ENCODE data around the gene GAGE1.
"Not testable (repeated sequence)": the region's sequence is repeated elsewhere in the genome, so short reads cannot be mapped to it uniquely, and the experiment has no call there.

GAGE1 gene

GRCh38 chrX:49598720-49599119 lies at the start of gene GAGE1:
GAGE1 (plus strand) TSS chrX:49599020; CDS start chrX:49600175, 1,155 bp downstream.
- DNase-seq, result not testable (repeated sequence)

GRCh38 chrX:49550989-49551388 lies 47.8 kb upstream of the GAGE1 start, which contains the start of gene GAGE12E:
GAGE12E (plus strand) TSS chrX:49551289; CDS start chrX:49552444, 1,155 bp downstream.
- DNase-seq, result not testable (repeated sequence)

GRCh38 chrX:49560542-49560941 lies 38.3 kb upstream of the GAGE1 start, which contains the start of gene GAGE12F:
GAGE12F (plus strand) TSS chrX:49560842; CDS start chrX:49561997, 1,155 bp downstream.
- DNase-seq, result not testable (repeated sequence)

GRCh38 chrX:49568728-49569127 lies 30.1 kb upstream of the GAGE1 start:
- not testable (repeated sequence) for DNase-seq

GRCh38 chrX:49569152-49569551 lies 29.7 kb upstream of the GAGE1 start:
- DNase-seq, result not testable (repeated sequence)

- DNase-seq, result not testable (repeated sequence)
Observed at GRCh38 chrX:49570100-49570499, 28.7 kb upstream of the GAGE1 start, which contains the start of gene GAGE12G. GAGE12G (plus strand) TSS chrX:49570400; CDS start chrX:49571555, 1,155 bp downstream.

- not testable (repeated sequence) for DNase-seq
Observed at GRCh38 chrX:49579649-49580048, 19.2 kb upstream of the GAGE1 start, which contains the start of gene GAGE12H. GAGE12H (plus strand) TSS chrX:49579949; CDS start chrX:49581104, 1,155 bp downstream.

- DNase-seq, result not testable (repeated sequence)
Observed at GRCh38 chrX:49589196-49589595, 9.6 kb upstream of the GAGE1 start, which contains the start of gene GAGE2A. GAGE2A (plus strand) TSS chrX:49589496; CDS start chrX:49590651, 1,155 bp downstream.

- DNase-seq, result peak in 1 of 2 donors; percentile 1
Observed at GRCh38 chrX:49589769-49590478, 8.9 kb upstream of the GAGE1 start.

GRCh38 chrX:49590488-49590887 lies 8.3 kb upstream of the GAGE1 start:
- DNase-seq, result not testable (repeated sequence)

GRCh38 chrX:49610718-49611310 lies 12.0 kb downstream of the GAGE1 start:
- DNase-seq, result no peak

GRCh38 chrX:49618574-49618973 lies 19.8 kb downstream of the GAGE1 start:
- DNase-seq, result no peak

GRCh38 chrX:49627086-49627777 lies 28.4 kb downstream of the GAGE1 start:
- DNase-seq, result peak; percentile 7 to 29

- no peak for DNase-seq
Observed at GRCh38 chrX:49644991-49645637, 46.3 kb downstream of the GAGE1 start.

GRCh38 chrX:49656533-49656932 lies 57.7 kb downstream of the GAGE1 start:
- no peak for DNase-seq

Measured in activated CD4-positive, alpha-beta T cell treated with anti-CD3 and anti-CD28 coated beads for 4 hours (primary cell).